Activated naive CD8-positive, alpha-beta T cell (primary cell): ENCODE measurements around the gene LRCH3.

Experiments used
- H3K27ac Mint-ChIP-seq: one replicate; pipeline ENCODE4 v1.8.0; 2021; ENCODE audit warnings: mixed read lengths
- H3K27me3 Mint-ChIP-seq: one replicate; pipeline ENCODE4 v1.8.0; 2021; ENCODE audit warnings: mixed read lengths
- H3K36me3 Mint-ChIP-seq: one replicate; pipeline ENCODE4 v1.8.0; 2021; ENCODE audit warnings: mixed read lengths
- H3K4me1 Mint-ChIP-seq: one replicate; pipeline ENCODE4 v1.8.0; 2021; ENCODE audit warnings: low read depth, mixed read lengths
- H3K4me3 Mint-ChIP-seq: one replicate; pipeline ENCODE4 v1.8.0; 2021; ENCODE audit warnings: mild to moderate bottlenecking, mixed read lengths
- H3K9me3 Mint-ChIP-seq: one replicate; pipeline ENCODE4 v1.8.0; 2021; ENCODE audit warnings: low read depth, mixed read lengths

LRCH3 gene

GRCh38 chr3:197804511-197804910 is 13.5 kb downstream of the LRCH3 start:
- no peaks in the 10 kb centered on the region for H3K27me3 Mint-ChIP-seq
- no peaks in the 10 kb centered on the region for H3K9me3 Mint-ChIP-seq
- no peak overlapping the region for H3K4me3 Mint-ChIP-seq
- no peak overlapping the region for H3K27ac Mint-ChIP-seq
- peaks cover 58% of the 10 kb centered on the region for H3K4me1 Mint-ChIP-seq
- peaks cover 2% of the 10 kb centered on the region for H3K36me3 Mint-ChIP-seq

DNA sequence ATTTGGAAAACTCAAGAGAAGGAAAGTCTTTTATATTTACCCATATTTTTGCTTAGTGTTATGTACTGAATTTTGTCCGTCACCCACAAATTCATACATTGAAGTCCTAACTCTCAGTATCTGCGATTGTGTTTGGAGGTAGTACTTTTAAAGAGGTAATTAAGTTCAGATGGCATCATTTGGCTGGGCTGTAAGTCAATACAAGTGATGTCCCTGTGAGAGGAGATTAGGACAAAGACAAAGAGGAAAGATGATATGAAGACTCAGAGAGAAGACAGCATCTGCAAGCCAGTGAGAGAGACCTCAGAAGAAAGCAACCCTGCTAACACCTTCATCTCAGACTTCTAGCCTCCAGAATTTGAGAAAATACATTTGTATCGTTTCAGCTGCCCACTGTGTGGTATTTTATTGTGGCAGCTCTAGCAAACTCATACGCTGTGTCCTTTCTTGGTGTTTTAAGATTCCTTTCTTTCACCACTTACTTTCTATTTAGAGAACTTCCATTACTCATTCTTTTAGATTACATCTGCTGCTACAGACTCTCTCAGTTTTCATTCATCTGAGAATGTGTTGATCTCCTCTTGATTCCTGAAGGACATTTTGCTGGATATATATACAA is 17.0 kb downstream of the LRCH3 start:
- Mint-ChIP-seq H3K36me3 (peaks cover 2% of the 10 kb centered on the region), H3K27ac (peak overlapping the region; percentile 58), H3K9me3 (no peaks in the 10 kb centered on the region)

GRCh38 chr3:197809356-197810020 is 18.4 kb downstream of the LRCH3 start:
- Mint-ChIP-seq H3K27me3 (no peaks in the 10 kb centered on the region), H3K4me3 (no peak overlapping the region), H3K36me3 (peaks cover 7% of the 10 kb centered on the region), H3K4me1 (peaks cover 44% of the 10 kb centered on the region), H3K27ac (peak overlapping the region; percentile 18), H3K9me3 (no peaks in the 10 kb centered on the region)

More for the DNA sequence above, 17.0 kb downstream of the LRCH3 start:
- no peaks in the 10 kb centered on the region for H3K27me3 Mint-ChIP-seq
- peaks cover 41% of the 10 kb centered on the region for H3K4me1 Mint-ChIP-seq
- H3K4me3 Mint-ChIP-seq = no peak overlapping the region

DNA sequence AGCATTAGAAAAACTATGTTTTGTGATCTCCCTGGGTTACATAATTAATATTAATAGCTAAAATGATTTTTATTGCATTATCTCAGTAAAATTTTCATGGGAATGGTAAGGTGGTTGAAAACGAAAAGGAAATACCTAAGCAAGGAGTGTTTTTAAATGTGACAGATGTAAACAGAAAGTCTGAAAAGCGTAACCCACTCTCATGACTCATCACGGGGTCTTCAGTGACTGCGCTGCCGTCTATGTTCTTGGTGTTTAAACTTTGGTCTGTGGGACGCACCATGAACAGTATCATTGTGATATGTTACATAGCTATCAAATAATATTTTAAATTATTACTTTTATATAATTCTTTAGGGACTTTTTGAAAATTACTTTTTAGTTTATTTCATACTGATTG is 19.8 kb downstream of the LRCH3 start:
- H3K36me3 Mint-ChIP-seq = peaks cover 7% of the 10 kb centered on the region
- no peak overlapping the region for H3K4me3 Mint-ChIP-seq
- H3K27me3 Mint-ChIP-seq = no peaks in the 10 kb centered on the region
- no peak overlapping the region for H3K27ac Mint-ChIP-seq
- H3K4me1 Mint-ChIP-seq = peaks cover 46% of the 10 kb centered on the region
- no peaks in the 10 kb centered on the region for H3K9me3 Mint-ChIP-seq

- Mint-ChIP-seq H3K36me3 (peaks cover 5% of the 10 kb centered on the region), H3K27me3 (no peaks in the 10 kb centered on the region), H3K4me3 (no peak overlapping the region), H3K27ac (peak overlapping the region; percentile 17), H3K4me1 (peaks cover 44% of the 10 kb centered on the region), H3K9me3 (no peaks in the 10 kb centered on the region)
Measured at GRCh38 chr3:197811343-197811742, 20.3 kb downstream of the LRCH3 start.

DNA sequence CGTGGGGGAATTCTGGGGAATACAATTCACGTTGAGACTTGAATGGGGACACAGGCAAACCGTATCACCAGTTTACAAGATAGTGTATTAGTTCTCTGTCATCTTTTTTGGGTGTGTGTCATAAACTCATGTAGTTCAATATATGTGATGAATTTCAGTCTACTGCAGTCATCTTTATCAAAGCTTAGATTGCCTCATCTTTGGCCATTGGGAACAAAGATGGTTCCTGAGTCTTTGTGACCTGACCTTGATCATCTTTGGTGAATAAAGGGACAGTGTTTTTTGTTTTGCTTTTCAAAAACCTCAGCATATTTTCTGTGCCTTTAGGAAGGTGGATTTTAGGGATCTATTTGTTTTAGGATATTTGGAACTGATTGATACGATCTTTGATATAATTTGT is 23.3 kb downstream of the LRCH3 start:
- H3K9me3 Mint-ChIP-seq = no peaks in the 10 kb centered on the region
- no peak overlapping the region for H3K27ac Mint-ChIP-seq
- H3K4me3 Mint-ChIP-seq = no peak overlapping the region
- H3K36me3 Mint-ChIP-seq = peaks cover 5% of the 10 kb centered on the region
- H3K4me1 Mint-ChIP-seq = peaks cover 24% of the 10 kb centered on the region
- H3K27me3 Mint-ChIP-seq = no peaks in the 10 kb centered on the region

- no peaks in the 10 kb centered on the region for H3K4me1 Mint-ChIP-seq
- no peaks in the 10 kb centered on the region for H3K36me3 Mint-ChIP-seq
- no peaks in the 10 kb centered on the region for H3K9me3 Mint-ChIP-seq
- H3K4me3 Mint-ChIP-seq = no peak overlapping the region
- no peak overlapping the region for H3K27ac Mint-ChIP-seq
- H3K27me3 Mint-ChIP-seq = no peaks in the 10 kb centered on the region
Measured at GRCh38 chr3:197820550-197821335, 29.7 kb downstream of the LRCH3 start.

DNA sequence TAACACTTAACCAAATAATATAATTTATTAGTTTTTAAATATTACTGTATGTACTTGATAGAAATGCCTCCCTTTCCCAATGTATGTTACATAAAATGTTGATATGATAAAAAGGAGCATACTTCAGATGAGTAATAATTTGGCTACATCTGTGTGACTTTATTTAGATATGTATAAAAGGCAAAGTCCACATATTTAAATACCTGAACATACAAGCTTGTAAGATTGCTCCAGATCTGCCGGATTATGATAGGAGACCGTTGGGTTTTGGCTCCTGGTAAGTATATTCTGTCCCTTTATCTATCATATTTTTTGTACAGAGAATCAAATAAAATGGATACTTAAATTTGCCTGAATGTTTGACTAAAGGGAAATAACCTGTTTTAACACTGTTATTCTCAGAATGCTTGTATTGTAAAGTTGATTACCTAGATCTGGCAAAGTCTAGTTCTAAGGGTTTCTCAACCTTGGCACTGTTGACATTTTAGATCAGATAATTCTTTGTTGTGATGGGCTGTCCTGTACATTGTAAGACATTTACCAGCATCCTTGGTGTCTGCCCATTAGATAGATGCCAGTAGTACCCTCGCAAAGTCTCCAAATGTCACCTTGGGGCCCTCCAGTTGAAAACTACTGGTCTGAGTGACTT is 38.5 kb downstream of the LRCH3 start:
- H3K4me3 Mint-ChIP-seq = no peak overlapping the region
- H3K4me1 Mint-ChIP-seq = no peaks in the 10 kb centered on the region
- no peak overlapping the region for H3K27ac Mint-ChIP-seq
- H3K36me3 Mint-ChIP-seq = peaks cover 6% of the 10 kb centered on the region
- no peaks in the 10 kb centered on the region for H3K27me3 Mint-ChIP-seq
- no peaks in the 10 kb centered on the region for H3K9me3 Mint-ChIP-seq

GRCh38 chr3:197830308-197830966 is 39.4 kb downstream of the LRCH3 start:
- H3K4me1 Mint-ChIP-seq = no peaks in the 10 kb centered on the region
- H3K27ac Mint-ChIP-seq = no peak overlapping the region
- peaks cover 6% of the 10 kb centered on the region for H3K36me3 Mint-ChIP-seq
- no peaks in the 10 kb centered on the region for H3K27me3 Mint-ChIP-seq
- H3K4me3 Mint-ChIP-seq = no peak overlapping the region
- H3K9me3 Mint-ChIP-seq = no peaks in the 10 kb centered on the region

DNA sequence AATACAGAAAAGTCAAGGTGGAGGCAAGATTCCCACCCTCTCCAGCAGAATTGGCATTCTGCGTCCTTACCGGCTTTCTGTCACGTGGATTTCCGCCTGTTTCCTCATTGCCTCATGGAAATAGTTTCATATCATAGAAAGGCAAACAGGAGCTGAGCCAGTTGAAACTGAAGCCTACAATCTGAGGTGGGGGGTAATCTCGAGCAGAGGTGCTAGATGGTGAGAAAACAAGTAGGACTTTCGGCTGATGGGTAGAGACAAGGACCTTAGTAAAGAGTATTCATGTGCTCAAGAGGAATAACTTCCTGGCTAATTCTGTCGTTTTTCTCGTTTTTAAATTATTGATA is 39.9 kb downstream of the LRCH3 start:
- Mint-ChIP-seq H3K4me1 (no peaks in the 10 kb centered on the region), H3K4me3 (no peak overlapping the region), H3K36me3 (peaks cover 6% of the 10 kb centered on the region), H3K27ac (no peak overlapping the region), H3K9me3 (no peaks in the 10 kb centered on the region), H3K27me3 (no peaks in the 10 kb centered on the region)

DNA sequence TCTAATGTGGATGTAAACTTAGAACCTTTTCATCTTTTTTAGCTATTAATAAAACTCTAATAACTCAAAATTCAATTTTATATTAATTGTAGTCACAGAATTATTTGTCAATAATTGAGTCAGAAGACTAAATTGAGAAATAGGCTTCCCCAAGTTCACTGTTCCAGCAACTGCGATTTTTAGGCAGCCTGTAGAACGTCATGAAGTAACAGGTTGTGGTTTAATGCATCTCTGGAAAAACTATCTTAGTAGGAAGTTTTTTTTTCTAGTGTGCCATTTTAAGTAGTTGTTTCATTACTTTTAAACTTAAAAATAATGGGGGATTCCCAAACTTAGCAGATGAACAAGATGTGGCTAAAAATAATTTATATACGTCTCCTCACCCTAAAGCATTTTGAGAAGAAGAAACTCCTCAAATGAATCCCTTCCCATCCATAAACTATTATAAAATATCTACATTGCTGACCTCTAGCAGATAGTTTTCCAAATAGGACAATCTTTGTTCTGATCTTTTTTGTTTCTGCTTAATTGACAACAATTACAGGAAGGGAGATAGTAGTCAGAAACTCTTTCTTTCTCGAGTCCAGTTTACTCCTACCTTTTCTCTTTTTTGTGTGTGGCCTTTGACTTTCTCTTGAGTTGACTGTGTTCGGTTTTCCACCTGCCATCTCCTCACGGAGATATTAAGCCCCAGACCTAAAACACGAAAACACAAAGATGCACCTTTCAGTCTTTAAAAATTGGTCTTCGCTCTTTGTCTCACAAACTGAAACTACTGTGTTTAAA is 43.1 kb downstream of the LRCH3 start:
- Mint-ChIP-seq H3K9me3 (no peaks in the 10 kb centered on the region), H3K27ac (no peak overlapping the region)

DNA sequence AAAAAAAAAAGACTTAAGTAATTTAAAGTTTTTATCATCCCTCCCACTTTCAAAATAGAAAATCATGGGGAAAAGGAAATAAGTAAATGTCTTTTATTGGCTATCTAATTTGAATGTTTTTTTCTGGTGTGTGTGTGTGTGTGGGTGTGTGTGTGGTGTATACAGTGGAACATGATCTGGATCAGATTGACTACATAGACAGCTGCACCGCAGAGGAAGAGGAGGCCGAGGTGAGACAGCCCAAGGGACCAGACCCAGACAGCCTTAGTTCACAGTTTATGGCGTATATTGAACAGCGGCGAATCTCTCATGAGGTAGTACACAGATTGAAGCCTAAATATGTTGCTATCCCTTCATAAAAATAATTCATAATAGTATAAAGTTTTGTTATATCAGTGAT is 44.5 kb downstream of the LRCH3 start:
- Mint-ChIP-seq H3K4me1 (no peaks in the 10 kb centered on the region), H3K4me3 (no peak overlapping the region), H3K27ac (no peak overlapping the region), H3K9me3 (no peaks in the 10 kb centered on the region), H3K27me3 (no peaks in the 10 kb centered on the region), H3K36me3 (peaks cover 7% of the 10 kb centered on the region)

More for the DNA sequence above, 43.1 kb downstream of the LRCH3 start:
- H3K4me3 Mint-ChIP-seq = no peak overlapping the region
- peaks cover 8% of the 10 kb centered on the region for H3K36me3 Mint-ChIP-seq
- H3K4me1 Mint-ChIP-seq = no peaks in the 10 kb centered on the region
- H3K27me3 Mint-ChIP-seq = no peaks in the 10 kb centered on the region

GRCh38 chr3:197836244-197836643 is 45.2 kb downstream of the LRCH3 start:
- no peaks in the 10 kb centered on the region for H3K27me3 Mint-ChIP-seq
- no peak overlapping the region for H3K27ac Mint-ChIP-seq
- H3K4me1 Mint-ChIP-seq = no peaks in the 10 kb centered on the region
- no peak overlapping the region for H3K4me3 Mint-ChIP-seq
- H3K9me3 Mint-ChIP-seq = no peaks in the 10 kb centered on the region
- H3K36me3 Mint-ChIP-seq = peaks cover 8% of the 10 kb centered on the region

GRCh38 chr3:197837282-197837681 is 46.2 kb downstream of the LRCH3 start:
- no peak overlapping the region for H3K27ac Mint-ChIP-seq
- no peak overlapping the region for H3K4me3 Mint-ChIP-seq
- peaks cover 7% of the 10 kb centered on the region for H3K36me3 Mint-ChIP-seq
- H3K27me3 Mint-ChIP-seq = no peaks in the 10 kb centered on the region
- H3K9me3 Mint-ChIP-seq = no peaks in the 10 kb centered on the region
- no peaks in the 10 kb centered on the region for H3K4me1 Mint-ChIP-seq
